Fibroblast of the aortic adventitia (primary cell): ENCODE data around the gene RANBP3L. TPM values are rescaled to one million over a fixed set of nuclear protein-coding genes. Genes with fewer than 3 reads are reported as not detected.

Source experiments
- DNase-seq: peaks from one replicate; pipeline ENCODE4 v3.0.0-alpha.2; 2010; ENCODE audit warnings: low read depth
- H3K4me3 ChIP-seq: 2 replicates; pipeline ENCODE4 v1.5.1; 2011; ENCODE audit warnings: low read depth, mild to moderate bottlenecking, control low read depth, low read length, moderate library complexity
- total RNA-seq: library from RNA; depleted of rRNA; stranded (reverse); fragments of >200 nt; gene quantifications from 2 replicates; pipeline ENCODE4 v1.2.3, GENCODE V29; 2012; ENCODE audit warnings: low replicate concordance
- TF ChIP-seq, protein P1 (sequence below): IDR thresholded peaks from 2 replicates; pipeline ENCODE4 v1.5.1; 2011; ENCODE audit warnings: mild to moderate bottlenecking, low read length, control low read depth, inconsistent platforms; ENCODE audit not compliant: insufficient read depth

RANBP3L gene
- total RNA-seq, 1 donor, result 0.27 TPM

DNA sequence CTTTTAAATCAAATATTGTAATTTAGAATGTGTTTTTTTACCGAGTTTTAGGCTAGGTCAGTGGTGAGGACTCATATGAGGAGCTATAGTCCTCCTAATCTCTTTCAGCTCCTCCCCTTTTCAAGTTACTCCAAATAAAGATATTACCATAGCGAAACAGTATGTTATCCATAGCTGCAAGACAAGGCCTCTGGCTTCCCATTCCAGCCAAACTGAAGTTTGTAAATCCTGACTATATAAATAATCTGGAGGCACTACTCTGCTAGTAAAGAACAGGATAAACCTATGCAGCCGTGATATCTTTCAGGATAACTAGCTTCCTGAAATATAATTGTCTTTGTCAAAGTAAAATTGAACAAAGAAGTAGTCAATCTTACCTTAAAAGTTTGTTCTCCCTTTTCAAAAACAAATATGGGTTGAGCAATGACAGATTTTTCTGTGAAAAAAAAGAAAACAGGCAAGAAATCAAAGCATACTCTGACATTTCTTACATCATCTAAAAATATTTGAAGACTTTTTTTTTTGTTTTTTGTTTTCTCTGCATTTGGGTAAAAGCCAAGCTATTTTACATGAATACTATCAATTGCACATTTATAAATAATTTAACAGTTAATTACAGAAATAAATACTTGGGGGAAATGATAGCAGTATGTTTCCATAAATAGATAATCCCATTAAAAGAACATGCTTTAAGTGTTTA is 30.7 kb downstream of the RANBP3L start:
- no peak for DNase-seq
- no peak overlapping the region for H3K4me3 ChIP-seq
- TF ChIP-seq, protein P1, sequence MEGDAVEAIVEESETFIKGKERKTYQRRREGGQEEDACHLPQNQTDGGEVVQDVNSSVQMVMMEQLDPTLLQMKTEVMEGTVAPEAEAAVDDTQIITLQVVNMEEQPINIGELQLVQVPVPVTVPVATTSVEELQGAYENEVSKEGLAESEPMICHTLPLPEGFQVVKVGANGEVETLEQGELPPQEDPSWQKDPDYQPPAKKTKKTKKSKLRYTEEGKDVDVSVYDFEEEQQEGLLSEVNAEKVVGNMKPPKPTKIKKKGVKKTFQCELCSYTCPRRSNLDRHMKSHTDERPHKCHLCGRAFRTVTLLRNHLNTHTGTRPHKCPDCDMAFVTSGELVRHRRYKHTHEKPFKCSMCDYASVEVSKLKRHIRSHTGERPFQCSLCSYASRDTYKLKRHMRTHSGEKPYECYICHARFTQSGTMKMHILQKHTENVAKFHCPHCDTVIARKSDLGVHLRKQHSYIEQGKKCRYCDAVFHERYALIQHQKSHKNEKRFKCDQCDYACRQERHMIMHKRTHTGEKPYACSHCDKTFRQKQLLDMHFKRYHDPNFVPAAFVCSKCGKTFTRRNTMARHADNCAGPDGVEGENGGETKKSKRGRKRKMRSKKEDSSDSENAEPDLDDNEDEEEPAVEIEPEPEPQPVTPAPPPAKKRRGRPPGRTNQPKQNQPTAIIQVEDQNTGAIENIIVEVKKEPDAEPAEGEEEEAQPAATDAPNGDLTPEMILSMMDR, result no peak

- DNase-seq, result no peak
- TF ChIP-seq, protein P1, result no peak
- no peak overlapping the region for H3K4me3 ChIP-seq
Observed at GRCh38 chr5:36270175-36270574, 31.5 kb downstream of the RANBP3L start.

- TF ChIP-seq, protein P1, result no peak
- DNase-seq, result no peak
Observed at GRCh38 chr5:36269478-36269877, 32.2 kb downstream of the RANBP3L start.

DNA sequence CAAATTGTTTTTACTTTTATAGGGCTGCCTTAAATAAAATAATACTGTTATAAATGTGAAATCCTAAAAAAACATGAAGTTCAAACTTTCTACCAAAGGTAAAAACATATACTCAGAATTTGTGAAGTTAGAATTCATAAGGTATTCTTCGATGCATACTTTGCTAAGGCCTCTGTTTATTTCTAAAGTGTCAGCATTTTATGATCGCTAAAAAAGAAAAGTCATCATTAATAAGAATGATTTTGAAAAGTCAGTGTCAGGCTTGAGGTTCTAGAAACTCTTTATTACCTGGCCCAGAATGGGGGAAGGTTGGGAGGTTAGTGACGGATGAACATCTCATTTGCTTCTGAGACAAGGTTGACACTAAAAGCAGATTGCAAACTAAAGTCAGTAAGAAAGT is 33.8 kb downstream of the RANBP3L start:
- TF ChIP-seq, protein P1, result no peak
- no peak for DNase-seq
- no peak overlapping the region for H3K4me3 ChIP-seq

More at GRCh38 chr5:36269478-36269877, 32.2 kb downstream of the RANBP3L start:
- H3K4me3 ChIP-seq, result no peak overlapping the region

DNA sequence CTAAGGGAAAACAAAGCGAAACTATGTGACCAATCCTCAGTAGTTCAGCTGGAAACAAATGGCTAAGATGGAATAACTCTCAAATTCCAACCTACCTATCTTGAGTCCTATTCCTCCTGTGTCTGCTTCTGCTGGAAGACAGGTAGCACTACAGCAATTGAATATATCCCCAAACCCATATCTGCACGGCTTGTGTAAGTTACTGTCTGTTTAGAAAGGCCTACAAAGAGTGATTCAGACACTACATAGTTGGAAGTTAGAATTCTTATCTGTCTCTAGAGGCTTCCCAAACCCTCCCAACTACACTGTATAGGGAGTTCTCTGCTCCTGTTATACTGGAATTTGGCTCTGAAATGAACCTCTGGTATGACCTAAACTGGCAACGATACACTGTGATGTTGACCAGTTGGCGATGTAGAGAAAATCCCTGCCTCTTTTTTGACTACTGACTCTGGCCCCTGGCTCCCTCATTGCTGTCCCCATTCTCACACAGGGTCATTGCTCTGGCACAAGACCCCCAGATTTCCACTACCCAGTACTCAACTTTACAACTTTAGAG is 37.4 kb downstream of the RANBP3L start:
- peak; percentile 42 for DNase-seq
- H3K4me3 ChIP-seq, result no peak overlapping the region
- TF ChIP-seq, protein P1, result no peak

- TF ChIP-seq, protein P1, result no peak
- H3K4me3 ChIP-seq, result no peak overlapping the region
- no peak for DNase-seq
Observed at GRCh38 chr5:36261186-36261585, 40.5 kb downstream of the RANBP3L start.
